OCI-LY1 (cell line): ENCODE measurements around the gene SH3BP5.

Experiments used
- H2AFZ ChIP-seq: fragments of 200-600 bp; sonication (generic), shearing (Covaris generic); 2 replicates; pipeline ENCODE4 v1.6.0; 2014; ENCODE audit warnings: antibody characterized with exemption, mild to moderate bottlenecking, low read length
- H3F3A ChIP-seq: fragments of 200-600 bp; sonication (generic), shearing (Covaris generic); 2 replicates; pipeline ENCODE4 v1.6.0; 2014; ENCODE audit warnings: mild to moderate bottlenecking, antibody characterized with exemption, low read length, moderate library complexity; ENCODE audit not compliant: insufficient read depth
- H3K27ac ChIP-seq: fragments of 200-600 bp; sonication (generic); 2 replicates; pipeline ENCODE4 v1.5.1; 2014; ENCODE audit warnings: low read length, mixed run types, mild to moderate bottlenecking, low read depth; ENCODE audit not compliant: poor library complexity, severe bottlenecking
- H3K27me3 ChIP-seq: fragments of 200-600 bp; sonication (generic); 2 replicates; pipeline ENCODE4 v1.6.0; 2014; ENCODE audit warnings: antibody characterized with exemption, mild to moderate bottlenecking, low read length, moderate library complexity; ENCODE audit not compliant: insufficient read depth
- H3K36me3 ChIP-seq: fragments of 200-600 bp; sonication (generic); 2 replicates; pipeline ENCODE4 v1.6.1; 2014; ENCODE audit warnings: mild to moderate bottlenecking, antibody characterized with exemption, low read length, moderate library complexity, mixed read lengths; ENCODE audit not compliant: insufficient read depth
- H3K4me1 ChIP-seq: fragments of 200-600 bp; sonication (generic); 2 replicates; pipeline ENCODE4 v1.5.1; 2014; ENCODE audit warnings: mild to moderate bottlenecking, low read length, moderate library complexity; ENCODE audit not compliant: insufficient read depth, severe bottlenecking
- H3K4me2 ChIP-seq: fragments of 200-600 bp; sonication (generic), shearing (Covaris generic); 2 replicates; pipeline ENCODE4 v1.6.1; 2014; ENCODE audit warnings: low read length
- H3K4me3 ChIP-seq: fragments of 200-600 bp; sonication (generic); 2 replicates; pipeline ENCODE4 v1.5.1; 2014; ENCODE audit warnings: low read length, low read depth, mild to moderate bottlenecking, mixed read lengths; ENCODE audit not compliant: poor library complexity, severe bottlenecking
- H3K79me2 ChIP-seq: fragments of 200-600 bp; shearing (Covaris generic); 2 replicates; pipeline ENCODE4 v1.6.1; 2016; ENCODE audit warnings: mixed run types, low read length, mixed read lengths; ENCODE audit not compliant: insufficient read depth
- H3K9ac ChIP-seq: fragments of 200-600 bp; sonication (generic), shearing (Covaris generic); 2 replicates; pipeline ENCODE4 v1.6.1; 2014; ENCODE audit warnings: mild to moderate bottlenecking, low read length, mixed read lengths
- H3K9me2 ChIP-seq: fragments of 200-600 bp; sonication (generic), shearing (Covaris generic); 2 replicates; pipeline ENCODE4 v1.6.1; 2014; ENCODE audit warnings: low read depth, mild to moderate bottlenecking, low read length, mixed read lengths
- H3K9me3 ChIP-seq: fragments of 200-600 bp; shearing (Covaris generic); 2 replicates; pipeline ENCODE4 v1.6.1; 2014; ENCODE audit warnings: low read length, mixed read lengths
- H4K20me1 ChIP-seq: fragments of 200-600 bp; sonication (generic), shearing (Covaris generic); 2 replicates; pipeline ENCODE4 v1.6.0; 2016; ENCODE audit warnings: mild to moderate bottlenecking, low read length; ENCODE audit not compliant: insufficient read depth
- CTCF ChIP-seq: fragments of 200-600 bp; sonication (generic), shearing (Covaris generic); IDR thresholded peaks from 2 replicates; pipeline ENCODE4 v1.5.1; 2017; ENCODE audit warnings: mild to moderate bottlenecking, antibody characterized with exemption, low read length, moderate library complexity, mixed read lengths
- EZH2 ChIP-seq: fragments of 200-600 bp; sonication (generic), shearing (Covaris generic); IDR thresholded peaks from 2 replicates; pipeline ENCODE4 v1.8.0; 2017; ENCODE audit warnings: borderline replicate concordance, mixed run types, mild to moderate bottlenecking, antibody characterized with exemption, low read length, moderate library complexity, mixed read lengths

The SH3BP5 gene

GRCh38 chr3:15301761-15302160 lies 30.6 kb downstream of the SH3BP5 start:
- Histone ChIP-seq H3K4me1 (no peaks in the 10 kb centered on the region), H4K20me1 (no peaks in the 10 kb centered on the region), H3F3A (no peaks in the 10 kb centered on the region), H3K9me3 (no peaks in the 10 kb centered on the region), H3K4me2 (no peak overlapping the region), H3K27me3 (no peaks in the 10 kb centered on the region), H3K4me3 (no peak overlapping the region), H3K36me3 (no peaks in the 10 kb centered on the region), H2AFZ (no peak overlapping the region), H3K27ac (no peak overlapping the region), H3K79me2 (no peaks in the 10 kb centered on the region), H3K9ac (no peak overlapping the region), H3K9me2 (no peaks in the 10 kb centered on the region)
- TF ChIP-seq EZH2 (no peak), CTCF (no peak)

DNA sequence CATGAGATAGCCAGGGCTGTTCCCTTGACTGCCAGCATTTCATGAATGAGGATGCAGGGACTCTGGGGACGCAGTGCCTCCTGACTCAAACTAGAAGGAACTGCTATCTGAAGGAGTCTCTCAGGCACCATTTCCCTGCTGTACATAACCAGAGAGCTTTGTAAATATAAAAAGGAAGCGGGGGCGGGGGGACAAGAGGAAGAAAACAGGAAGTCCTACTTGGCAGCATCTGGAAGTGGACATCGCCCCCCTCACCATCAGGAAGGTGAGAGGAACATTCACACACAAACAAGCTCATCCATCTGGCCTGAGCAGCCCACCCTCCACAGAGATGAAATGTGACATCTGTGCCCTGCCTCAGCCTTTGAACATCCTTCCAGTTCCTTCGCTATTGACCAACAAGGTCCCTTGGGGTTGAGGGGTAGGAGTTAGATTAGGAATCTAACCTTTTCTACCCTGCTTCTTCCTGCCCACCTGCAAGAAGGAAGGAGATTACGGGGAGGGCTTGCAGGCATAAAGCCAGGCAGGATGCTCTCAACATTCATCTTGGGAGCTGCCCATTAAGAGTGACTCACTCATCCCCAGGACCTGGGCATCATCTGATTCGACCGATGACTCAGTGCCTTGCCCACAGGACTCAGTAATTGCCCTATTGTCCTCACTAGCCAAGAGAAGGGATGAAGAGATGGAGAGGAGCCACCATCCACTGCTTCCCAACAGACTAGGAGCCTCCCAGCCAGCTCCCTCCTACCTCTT lies 31.9 kb downstream of the SH3BP5 start:
- Histone ChIP-seq H3K4me3 (no peak overlapping the region), H3F3A (no peaks in the 10 kb centered on the region), H3K79me2 (no peaks in the 10 kb centered on the region), H3K4me1 (peaks cover 3% of the 10 kb centered on the region), H3K27me3 (no peaks in the 10 kb centered on the region), H3K9me2 (no peaks in the 10 kb centered on the region), H3K9me3 (no peaks in the 10 kb centered on the region), H3K4me2 (no peak overlapping the region), H3K36me3 (no peaks in the 10 kb centered on the region), H4K20me1 (no peaks in the 10 kb centered on the region), H2AFZ (no peak overlapping the region), H3K27ac (no peak overlapping the region), H3K9ac (no peak overlapping the region)
- TF ChIP-seq CTCF (no peak), EZH2 (no peak)

DNA sequence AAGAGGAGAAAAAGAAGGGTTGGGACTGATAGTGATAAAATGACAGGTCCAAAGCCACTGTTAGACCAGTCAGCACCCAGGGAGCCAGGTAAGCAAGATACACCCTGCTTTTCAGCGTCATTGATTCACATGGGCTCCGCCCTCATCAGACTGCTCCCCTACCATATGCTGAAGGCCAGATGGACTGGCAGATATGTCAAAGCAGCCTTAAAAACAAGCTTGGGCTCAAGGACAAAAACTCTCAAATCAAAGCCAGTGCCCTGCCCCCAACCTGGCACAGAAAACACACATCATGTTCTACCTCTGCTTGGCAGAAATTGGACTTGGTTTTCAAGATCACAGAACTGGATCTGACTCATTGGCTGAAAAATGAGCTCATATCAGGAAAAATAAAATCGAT lies 33.4 kb downstream of the SH3BP5 start:
- Histone ChIP-seq H4K20me1 (no peaks in the 10 kb centered on the region), H3F3A (no peaks in the 10 kb centered on the region), H3K4me3 (no peak overlapping the region), H3K4me2 (no peak overlapping the region), H3K4me1 (peaks cover 15% of the 10 kb centered on the region), H2AFZ (no peak overlapping the region), H3K9me3 (no peaks in the 10 kb centered on the region), H3K79me2 (no peaks in the 10 kb centered on the region), H3K9ac (no peak overlapping the region), H3K36me3 (no peaks in the 10 kb centered on the region), H3K27ac (no peak overlapping the region), H3K9me2 (no peaks in the 10 kb centered on the region), H3K27me3 (no peaks in the 10 kb centered on the region)
- TF ChIP-seq EZH2 (no peak), CTCF (no peak)
